Psoas muscle (tissue), 8 donors: ENCODE results near the gene SCYL3. TPM values are rescaled to one million over a fixed set of nuclear protein-coding genes. Genes with fewer than 3 reads are reported as not detected.

Source experiments
- ATAC-seq, 4 donors: fragments of 200-7000 bp; cut with Tn5 transposase; one replicate each; pipeline ENCODE4 v1.9.1; 2020; ENCODE audit warnings: moderate library complexity in 3 of 4, mild to moderate bottlenecking in 2 of 4
- DNase-seq, 2 donors: peaks; one replicate each; pipeline ENCODE4 v3.0.0-alpha.2; 2020
- H3K27ac ChIP-seq: fragments of 200-600 bp; one replicate; pipeline ENCODE4 v1.8.0; 2022
- H3K27me3 ChIP-seq, 3 donors: fragments of 200-600 bp in 1 of 3; one replicate each; pipeline versions ENCODE4 v1.6.1 to v1.8.0; 2013 to 2022; ENCODE audit warnings: low read length in 2 of 3, mild to moderate bottlenecking in 2 of 3, moderate library complexity in 1 of 3; ENCODE audit not compliant: insufficient read depth in 3 of 3
- H3K36me3 ChIP-seq, 2 donors: fragments of 200-600 bp in 1 of 2; one replicate each; pipeline versions ENCODE4 v1.6.1 to v1.8.0; 2013 to 2022; ENCODE audit warnings: low read depth in 1 of 2, mild to moderate bottlenecking in 1 of 2, moderate library complexity in 1 of 2; ENCODE audit not compliant: insufficient read depth in 1 of 2
- H3K4me1 ChIP-seq: fragments of 200-600 bp; one replicate; pipeline ENCODE4 v1.8.0; 2022
- H3K4me3 ChIP-seq: fragments of 200-600 bp; one replicate; pipeline ENCODE4 v1.8.0; 2022; ENCODE audit warnings: mild to moderate bottlenecking
- H3K9me3 ChIP-seq: fragments of 200-600 bp; one replicate; pipeline ENCODE4 v1.8.0; 2022
- WGBS, 3 donors: extraction: QIAGEN DNeasy Blood & Tissue Kit; methylation state at CpG; one replicate each; pipeline versions ENCODE4 v1.1.6 to v1.1.7; 2013; 5-methylcytosine and 5-hydroxymethylcytosine counted together
- intact Hi-C, 2 donors: fragments of 100-400 bp; cut with DNase I; formaldehyde crosslinking; loops; one replicate each; pipeline versions ENCODE4 v1.11.0 to v1.14.2; 2022
- polyA plus RNA-seq, 3 donors: library from polyadenylated mRNA; stranded (reverse); fragments of 200-250 nt; gene quantifications; one replicate each; pipeline ENCODE4 v1.2.3, GENCODE V29; 2013
- total RNA-seq, 4 donors: library from RNA; stranded (reverse); fragmentation: NEBNext Ultra II Directional in 2 of 4; extraction: Animal tissue kit (Norgen Biotek cat#: 25700) in 2 of 4; gene quantifications; one replicate each; pipeline versions ENCODE4 v1.2.1 to v1.2.4, GENCODE V29; 2021 to 2023
- TF ChIP-seq, protein P1 (sequence below): fragments of 200-600 bp; IDR thresholded peaks from one replicate; pipeline ENCODE4 v1.8.0; 2022; ENCODE audit warnings: antibody characterized with exemption
- donor health status: healthy with polysubstance abuse.
- donor health status: DM: no; HTN: no; CAD: no; lungs with moderate emphysema.
- donor health status: Bipolar disorder and iron deficiency.
- donor health status: healthy.
- donor health status: DM: yes; HTN: yes; CAD: no.
- donor health status: DM: no; HTN: no; CAD: no.
- donor health status: DM: no; HTN: no; CAD: no.
- donor health status: DM: yes; HTN: yes; CAD: no.

SCYL3 gene
- total and polyA plus RNA-seq, 7 donors: 6.0 to 15.7 (median 7.5) TPM

DNA sequence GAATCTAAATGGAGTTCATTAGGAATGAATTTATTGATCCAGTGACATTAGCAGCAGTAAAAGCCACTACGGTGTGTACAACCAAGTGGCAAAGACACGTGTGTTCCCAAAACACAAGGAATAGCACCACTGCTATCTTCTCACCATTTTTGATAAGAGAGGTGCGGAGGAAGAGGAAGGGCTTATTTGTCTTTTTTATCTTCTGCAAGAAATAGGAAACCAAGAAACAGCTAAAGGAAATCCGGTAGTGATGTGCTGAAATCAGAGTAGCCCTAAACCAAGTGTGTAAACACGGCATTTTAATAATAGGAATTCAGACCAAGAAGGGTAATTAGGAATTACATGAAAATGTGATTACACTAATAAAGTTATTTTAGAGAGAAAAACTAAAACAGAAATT lies 9.1 kb upstream of the SCYL3 start:
- H3K4me1 ChIP-seq: no peaks in the 10 kb centered on the region
- WGBS, 3 donors: 62 to 68% (median 65%) methylated on average over 5 of the region's 5 CpGs
- TF ChIP-seq, protein P1, sequence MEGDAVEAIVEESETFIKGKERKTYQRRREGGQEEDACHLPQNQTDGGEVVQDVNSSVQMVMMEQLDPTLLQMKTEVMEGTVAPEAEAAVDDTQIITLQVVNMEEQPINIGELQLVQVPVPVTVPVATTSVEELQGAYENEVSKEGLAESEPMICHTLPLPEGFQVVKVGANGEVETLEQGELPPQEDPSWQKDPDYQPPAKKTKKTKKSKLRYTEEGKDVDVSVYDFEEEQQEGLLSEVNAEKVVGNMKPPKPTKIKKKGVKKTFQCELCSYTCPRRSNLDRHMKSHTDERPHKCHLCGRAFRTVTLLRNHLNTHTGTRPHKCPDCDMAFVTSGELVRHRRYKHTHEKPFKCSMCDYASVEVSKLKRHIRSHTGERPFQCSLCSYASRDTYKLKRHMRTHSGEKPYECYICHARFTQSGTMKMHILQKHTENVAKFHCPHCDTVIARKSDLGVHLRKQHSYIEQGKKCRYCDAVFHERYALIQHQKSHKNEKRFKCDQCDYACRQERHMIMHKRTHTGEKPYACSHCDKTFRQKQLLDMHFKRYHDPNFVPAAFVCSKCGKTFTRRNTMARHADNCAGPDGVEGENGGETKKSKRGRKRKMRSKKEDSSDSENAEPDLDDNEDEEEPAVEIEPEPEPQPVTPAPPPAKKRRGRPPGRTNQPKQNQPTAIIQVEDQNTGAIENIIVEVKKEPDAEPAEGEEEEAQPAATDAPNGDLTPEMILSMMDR: no peak
- no peaks in the 10 kb centered on the region for H3K36me3 ChIP-seq
- H3K27me3 ChIP-seq: peaks cover 0 to 8% (median 0%) of the 10 kb centered on the region in 3 donors
- H3K4me3 ChIP-seq: no peak overlapping the region
- DNase-seq (no peak), ATAC-seq (no peak)
- no peak overlapping the region for H3K27ac ChIP-seq
- intact Hi-C loops: no loop called here
- no peaks in the 10 kb centered on the region for H3K9me3 ChIP-seq

DNA sequence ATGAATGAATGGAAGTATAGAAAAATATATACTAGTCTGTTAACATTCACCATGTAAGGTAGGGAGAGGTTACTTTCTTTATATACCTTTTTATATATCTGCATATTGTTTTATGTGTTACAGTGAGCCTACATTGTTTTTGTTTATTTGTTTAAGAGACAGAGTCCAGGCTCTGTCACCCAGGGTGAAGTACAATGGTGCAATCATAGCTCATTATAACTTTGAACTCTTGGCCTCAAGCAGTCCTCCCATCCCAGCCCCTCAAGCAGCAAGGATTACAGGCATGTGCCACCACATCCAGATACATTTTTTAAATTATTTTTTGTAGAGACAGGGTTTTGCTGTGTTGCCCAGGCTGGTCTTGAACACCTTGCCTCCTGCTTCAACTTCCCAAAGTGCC lies 7.4 kb upstream of the SCYL3 start:
- H3K27me3 ChIP-seq: peaks cover 0 to 16% (median 0%) of the 10 kb centered on the region in 3 donors
- ATAC-seq (no peak), DNase-seq (no peak)
- H3K27ac ChIP-seq: no peak overlapping the region
- TF ChIP-seq, protein P1: no peak
- no peaks in the 10 kb centered on the region for H3K9me3 ChIP-seq
- no peak overlapping the region for H3K4me3 ChIP-seq
- no peaks in the 10 kb centered on the region for H3K36me3 ChIP-seq
- intact Hi-C loops: no loop called here
- no peaks in the 10 kb centered on the region for H3K4me1 ChIP-seq

DNA sequence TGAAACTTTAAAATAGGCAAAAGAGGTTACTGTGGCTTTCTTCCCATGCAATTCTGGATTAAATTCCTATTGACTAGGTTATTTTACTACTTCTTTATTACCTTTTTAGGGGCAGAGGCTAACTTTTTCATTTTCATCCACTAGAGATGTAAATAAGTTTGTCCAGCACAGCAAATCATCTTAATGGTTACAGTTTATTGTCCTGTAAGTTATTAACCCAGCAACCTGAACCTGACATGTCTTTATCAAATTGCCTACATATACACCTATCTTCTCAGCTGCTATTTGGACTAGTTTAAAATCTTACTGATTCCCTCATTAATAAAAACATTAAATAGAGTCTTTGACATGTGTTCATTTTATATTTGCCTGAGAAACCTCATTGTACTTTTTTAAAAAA lies 6.9 kb upstream of the SCYL3 start:
- ATAC-seq (no peak), DNase-seq (no peak)
- Histone ChIP-seq H3K27me3 (peaks cover 0 to 16% (median 0%) of the 10 kb centered on the region in 3 donors), H3K9me3 (no peaks in the 10 kb centered on the region), H3K36me3 (no peaks in the 10 kb centered on the region), H3K4me3 (no peak overlapping the region), H3K4me1 (no peaks in the 10 kb centered on the region), H3K27ac (no peak overlapping the region)
- TF ChIP-seq, protein P1: no peak
- intact Hi-C loops: no loop called here

DNA sequence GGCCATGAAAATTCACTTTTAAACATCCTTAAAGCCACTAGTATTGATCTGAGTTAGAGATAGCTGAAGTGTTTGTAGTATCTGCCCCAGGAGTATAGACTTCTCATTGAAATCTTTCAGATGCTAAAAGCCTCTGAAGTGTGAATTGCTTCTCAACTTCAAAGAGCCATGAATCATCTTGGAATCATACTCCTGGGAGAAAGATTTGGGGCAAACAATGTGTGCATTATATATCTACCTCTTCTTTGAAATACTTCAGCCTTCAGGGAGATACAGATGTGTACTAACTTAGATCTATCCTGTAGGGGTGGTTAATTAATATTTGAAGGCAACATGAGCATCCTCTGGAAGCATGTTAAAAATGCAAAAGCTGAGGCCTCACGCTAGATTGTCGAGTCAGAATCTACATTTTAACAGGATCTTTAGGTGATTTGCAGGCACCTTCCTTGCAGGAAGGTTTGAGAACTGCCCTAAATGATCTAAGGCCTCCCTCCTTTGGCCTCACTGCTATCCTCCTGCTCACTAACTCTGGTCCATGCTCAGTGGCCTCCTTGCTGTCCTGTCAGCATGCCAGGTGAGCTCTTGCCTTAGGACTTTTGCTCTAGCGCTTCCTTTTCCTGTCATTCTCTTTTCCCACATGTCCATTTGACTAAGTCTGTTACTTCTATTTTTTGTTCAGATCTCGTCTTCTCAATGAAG lies 6.0 kb upstream of the SCYL3 start:
- no peaks in the 10 kb centered on the region for H3K9me3 ChIP-seq
- no peak overlapping the region for H3K27ac ChIP-seq
- no peaks in the 10 kb centered on the region for H3K36me3 ChIP-seq
- H3K4me3 ChIP-seq: no peak overlapping the region
- intact Hi-C loops: no loop called here
- DNase-seq (no peak), ATAC-seq (no peak)
- H3K27me3 ChIP-seq: peaks cover 0 to 16% (median 0%) of the 10 kb centered on the region in 3 donors
- peaks cover 1% of the 10 kb centered on the region for H3K4me1 ChIP-seq
- TF ChIP-seq, protein P1: no peak
- 53 to 73% (median 63%) methylated on average over 4 of the region's 4 CpGs for WGBS, 3 donors

DNA sequence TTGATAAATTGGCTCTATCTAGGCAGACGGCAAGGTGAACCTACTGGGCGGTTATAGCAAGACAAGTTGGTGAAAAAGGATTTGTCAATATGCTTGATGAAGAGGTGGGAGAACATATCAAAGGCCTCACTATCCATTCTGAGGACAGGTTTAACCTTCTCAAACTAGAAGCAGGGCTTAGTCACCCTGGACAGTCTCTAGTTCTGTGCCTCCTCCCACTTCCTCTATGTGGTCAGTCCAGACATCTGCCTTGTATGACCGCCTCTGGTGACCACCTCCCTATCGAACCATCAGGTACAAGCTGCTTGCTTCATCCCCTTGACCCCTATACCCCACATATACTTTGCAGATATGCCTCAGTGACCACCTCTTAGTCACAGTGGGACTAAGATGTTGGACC lies 2.3 kb upstream of the SCYL3 start:
- no peaks in the 10 kb centered on the region for H3K36me3 ChIP-seq
- H3K9me3 ChIP-seq: no peaks in the 10 kb centered on the region
- TF ChIP-seq, protein P1: no peak
- H3K27me3 ChIP-seq: peaks cover 0 to 10% (median 0%) of the 10 kb centered on the region in 3 donors
- 89 to 96% (median 89%) methylated on average over 4 of the region's 4 CpGs for WGBS, 3 donors
- no peak overlapping the region for H3K4me3 ChIP-seq
- peaks cover 14% of the 10 kb centered on the region for H3K4me1 ChIP-seq
- intact Hi-C loops: no loop called here
- H3K27ac ChIP-seq: no peak overlapping the region
- ATAC-seq (no peak), DNase-seq (no peak)
